ENCODE measurements around the gene NXPE1. TPM values are rescaled to one million over a fixed set of nuclear protein-coding genes. Genes with fewer than 3 reads are reported as not detected.

Gene NXPE1
- total and polyA plus RNA-seq, 8 donors = 176 TPM; not detected in 7

GRCh38 chr11:114587398-114587953, 27.8 kb upstream of the NXPE1 start:
- intact Hi-C loops (cut with DNase I; ENCODE audit: low total_unique reads) = no loop called here
- 72 to 87% (median 81%) methylated on average over 3 of the region's 3 CpGs for WGBS, 5 donors

GRCh38 chr11:114586797-114587196, 27.1 kb upstream of the NXPE1 start:
- no peak overlapping the region for H3K27ac ChIP-seq
- H3K36me3 ChIP-seq = no peaks in the 10 kb centered on the region
- peaks cover 10 to 47% (median 41%) of the 10 kb centered on the region in 4 donors for H3K9me3 ChIP-seq
- H3K4me1 ChIP-seq = no peaks in the 10 kb centered on the region
- intact Hi-C loops (cut with DNase I; ENCODE audit: low total_unique reads) = no loop called here
- no peak overlapping the region for H3K4me3 ChIP-seq
- no peak for DNase-seq
- no peak for TF ChIP-seq EP300 (IDR thresholded peaks at IDR 0.05)
- TF ChIP-seq CTCF (IDR thresholded peaks at IDR 0.05) = no peak
- no peak for TF ChIP-seq POLR2A (IDR thresholded peaks at IDR 0.05)
- TF ChIP-seq POLR2AphosphoS5 (IDR thresholded peaks at IDR 0.05) = no peak
- no peaks in the 10 kb centered on the region for H3K27me3 ChIP-seq
- 85 to 91% (median 90%) methylated on average over 5 of the region's 5 CpGs for WGBS, 5 donors

More at GRCh38 chr11:114587398-114587953, 27.8 kb upstream of the NXPE1 start:
- Histone ChIP-seq H3K4me3 (no peak overlapping the region), H3K27me3 (no peaks in the 10 kb centered on the region), H3K27ac (no peak overlapping the region), H3K9me3 (peaks cover 10 to 47% (median 41%) of the 10 kb centered on the region in 4 donors), H3K4me1 (no peaks in the 10 kb centered on the region), H3K36me3 (no peaks in the 10 kb centered on the region)
- no peak for DNase-seq
- no peak for TF ChIP-seq EP300 (IDR thresholded peaks at IDR 0.05)
- no peak for TF ChIP-seq CTCF (IDR thresholded peaks at IDR 0.05)
- no peak for TF ChIP-seq POLR2AphosphoS5 (IDR thresholded peaks at IDR 0.05)
- TF ChIP-seq POLR2A (IDR thresholded peaks at IDR 0.05) = no peak

GRCh38 chr11:114571712-114572111, 12.0 kb upstream of the NXPE1 start:
- Histone ChIP-seq H3K27ac (no peak overlapping the region), H3K4me1 (no peaks in the 10 kb centered on the region), H3K36me3 (no peaks in the 10 kb centered on the region), H3K4me3 (no peak overlapping the region), H3K27me3 (no peaks in the 10 kb centered on the region), H3K9me3 (peaks cover 0 to 16% (median 4%) of the 10 kb centered on the region in 4 donors)
- 34 to 57% (median 41%) methylated on average over 1 of the region's 1 CpG for WGBS, 5 donors
- DNase-seq = no peak
- no peak for TF ChIP-seq CTCF (IDR thresholded peaks at IDR 0.05)
- no peak for TF ChIP-seq POLR2AphosphoS5 (IDR thresholded peaks at IDR 0.05)
- no peak for TF ChIP-seq EP300 (IDR thresholded peaks at IDR 0.05)
- no peak for TF ChIP-seq POLR2A (IDR thresholded peaks at IDR 0.05)
- intact Hi-C loops (cut with DNase I; ENCODE audit: low total_unique reads) = no loop called here

GRCh38 chr11:114569801-114570200, 10.1 kb upstream of the NXPE1 start:
- Histone ChIP-seq H3K27ac (no peak overlapping the region), H3K4me1 (no peaks in the 10 kb centered on the region), H3K9me3 (peaks cover 0 to 5% (median 0%) of the 10 kb centered on the region in 4 donors), H3K36me3 (no peaks in the 10 kb centered on the region), H3K27me3 (no peaks in the 10 kb centered on the region), H3K4me3 (no peak overlapping the region)
- TF ChIP-seq CTCF (IDR thresholded peaks at IDR 0.05) (no peak), EP300 (IDR thresholded peaks at IDR 0.05) (no peak), POLR2AphosphoS5 (IDR thresholded peaks at IDR 0.05) (no peak), POLR2A (IDR thresholded peaks at IDR 0.05) (no peak)
- WGBS, 5 donors = 32 to 81% (median 42%) methylated on average over 3 of the region's 3 CpGs
- intact Hi-C loops (cut with DNase I; ENCODE audit: low total_unique reads) = no loop called here
- DNase-seq = peak in 1 of 2 donors; percentile 36
